ENCODE data around the gene GSS.
A peak's percentile ranks its signal among the peaks of the same experiment; 100 is the strongest.
"Not testable (repeated sequence)": the region's sequence is repeated elsewhere in the genome, so short reads cannot be mapped to it uniquely, and the experiment has no call there.

The GSS gene

GRCh38 chr20:34915749-34916455, 39.7 kb downstream of the GSS start:
- H4K20me1 ChIP-seq, result no peaks in the 10 kb centered on the region
- H3K4me2 ChIP-seq, result no peak overlapping the region
- no peak for TF ChIP-seq Cebpa-rat (IDR thresholded peaks at IDR 0.05)
- no peak overlapping the region for H3K4me3 ChIP-seq
- no peaks in the 10 kb centered on the region for H3K27me3 ChIP-seq
- no peaks in the 10 kb centered on the region for H3K9me3 ChIP-seq
- H3K4me1 ChIP-seq, result no peaks in the 10 kb centered on the region
- H3K9ac ChIP-seq, result no peak overlapping the region
- H3K36me3 ChIP-seq, result peaks cover 30% of the 10 kb centered on the region
- no peak overlapping the region for H3K27ac ChIP-seq

- Histone ChIP-seq H3K36me3 (peaks cover 23% of the 10 kb centered on the region), H4K20me1 (no peaks in the 10 kb centered on the region), H3K4me2 (no peak overlapping the region), H3K9me3 (no peaks in the 10 kb centered on the region), H3K9ac (no peak overlapping the region), H3K27me3 (no peaks in the 10 kb centered on the region), H3K27ac (no peak overlapping the region), H3K4me3 (no peak overlapping the region), H3K4me1 (no peaks in the 10 kb centered on the region)
- TF ChIP-seq Cebpa-rat (IDR thresholded peaks at IDR 0.05), result no peak
Measured at GRCh38 chr20:34915131-34915530, 40.5 kb downstream of the GSS start.

GRCh38 chr20:34907616-34908469, 47.8 kb downstream of the GSS start:
- Histone ChIP-seq H3K9me3 (no peaks in the 10 kb centered on the region), H3K4me2 (peak overlapping the region; percentile 21; the same call in 1 of the 2 replicates), H3K36me3 (no peaks in the 10 kb centered on the region), H3K9ac (no peak overlapping the region), H3K4me3 (no peak overlapping the region), H4K20me1 (no peaks in the 10 kb centered on the region), H3K27me3 (no peaks in the 10 kb centered on the region), H3K27ac (no peak overlapping the region), H3K4me1 (peaks cover 10% of the 10 kb centered on the region)
- TF ChIP-seq Cebpa-rat (IDR thresholded peaks at IDR 0.05), result no peak

GRCh38 chr20:34904202-34904621, 51.4 kb downstream of the GSS start:
- H3K9ac ChIP-seq, result no peak overlapping the region
- no peak for TF ChIP-seq Cebpa-rat (IDR thresholded peaks at IDR 0.05)
- H3K9me3 ChIP-seq, result peaks cover 7% of the 10 kb centered on the region; the same call in 1 of the 2 replicates
- H4K20me1 ChIP-seq, result no peaks in the 10 kb centered on the region
- H3K36me3 ChIP-seq, result no peaks in the 10 kb centered on the region
- H3K27ac ChIP-seq, result no peak overlapping the region
- H3K4me1 ChIP-seq, result peaks cover 10% of the 10 kb centered on the region
- no peak overlapping the region for H3K4me3 ChIP-seq
- H3K4me2 ChIP-seq, result no peak overlapping the region
- no peaks in the 10 kb centered on the region for H3K27me3 ChIP-seq

- not testable (repeated sequence) for H3K4me1 ChIP-seq, H3K4me3 ChIP-seq, H3K27ac ChIP-seq, H3K9me3 ChIP-seq, H3K27me3 ChIP-seq, H3K36me3 ChIP-seq, H3K4me2 ChIP-seq, H4K20me1 ChIP-seq, H3K9ac ChIP-seq
Measured at GRCh38 chr20:34898731-34899130, 56.9 kb downstream of the GSS start.

GRCh38 chr20:34898129-34898528, 57.5 kb downstream of the GSS start:
- H3K4me1 ChIP-seq, H3K4me3 ChIP-seq, H3K9ac ChIP-seq: not testable (repeated sequence)

GRCh38 chr20:34896086-34896621, 59.5 kb downstream of the GSS start:
- Histone ChIP-seq H3K9me3 (peaks cover 7% of the 10 kb centered on the region; the same call in 1 of the 2 replicates), H4K20me1 (no peaks in the 10 kb centered on the region), H3K4me2 (no peak overlapping the region), H3K4me1 (no peaks in the 10 kb centered on the region), H3K36me3 (0 out of 2 replicates have a peak, but pooled peaks cover 4% of the 10 kb centered on the region), H3K9ac (no peak overlapping the region), H3K27ac (no peak overlapping the region), H3K4me3 (no peak overlapping the region), H3K27me3 (no peaks in the 10 kb centered on the region)
- no peak for TF ChIP-seq Cebpa-rat (IDR thresholded peaks at IDR 0.05)

More at GRCh38 chr20:34898129-34898528, 57.5 kb downstream of the GSS start:
- H3K9me3 ChIP-seq, H4K20me1 ChIP-seq, H3K27ac ChIP-seq, H3K4me2 ChIP-seq, H3K36me3 ChIP-seq, H3K27me3 ChIP-seq: not testable (repeated sequence)

GRCh38 chr20:34895465-34895864, 60.1 kb downstream of the GSS start:
- H3K4me3 ChIP-seq, result no peak overlapping the region
- 0 out of 2 replicates have a peak, but pooled peaks cover 4% of the 10 kb centered on the region for H3K36me3 ChIP-seq
- no peaks in the 10 kb centered on the region for H3K4me1 ChIP-seq
- no peak overlapping the region for H3K4me2 ChIP-seq
- no peak overlapping the region for H3K27ac ChIP-seq
- no peaks in the 10 kb centered on the region for H3K27me3 ChIP-seq
- no peak for TF ChIP-seq Cebpa-rat (IDR thresholded peaks at IDR 0.05)
- H4K20me1 ChIP-seq, result no peaks in the 10 kb centered on the region
- H3K9me3 ChIP-seq, result peaks cover 7% of the 10 kb centered on the region; the same call in 1 of the 2 replicates
- no peak overlapping the region for H3K9ac ChIP-seq

- H3K36me3 ChIP-seq, result 0 out of 2 replicates have a peak, but pooled peaks cover 9% of the 10 kb centered on the region
- no peaks in the 10 kb centered on the region for H3K27me3 ChIP-seq
- H3K4me3 ChIP-seq, result no peak overlapping the region
- H3K4me1 ChIP-seq, result no peaks in the 10 kb centered on the region
- H4K20me1 ChIP-seq, result no peaks in the 10 kb centered on the region
- H3K9ac ChIP-seq, result no peak overlapping the region
- no peak for TF ChIP-seq Cebpa-rat (IDR thresholded peaks at IDR 0.05)
- 0 out of 2 replicates have a peak, but pooled peaks cover 3% of the 10 kb centered on the region for H3K9me3 ChIP-seq
- H3K4me2 ChIP-seq, result no peak overlapping the region
- no peak overlapping the region for H3K27ac ChIP-seq
Measured at GRCh38 chr20:34894723-34895122, 60.9 kb downstream of the GSS start.

- Histone ChIP-seq H3K4me3 (no peak overlapping the region), H3K9me3 (no peaks in the 10 kb centered on the region), H3K27ac (no peak overlapping the region), H3K4me1 (peaks cover 13% of the 10 kb centered on the region), H3K4me2 (no peak overlapping the region), H4K20me1 (no peaks in the 10 kb centered on the region), H3K27me3 (no peaks in the 10 kb centered on the region), H3K36me3 (0 out of 2 replicates have a peak, but pooled peaks cover 10% of the 10 kb centered on the region), H3K9ac (no peak overlapping the region)
- TF ChIP-seq Cebpa-rat (IDR thresholded peaks at IDR 0.05), result no peak
Measured at GRCh38 chr20:34892671-34893070, 62.9 kb downstream of the GSS start.

Data from BLaER1 (cell line).